Transverse colon (tissue), 4 donors: Measurements from ENCODE around the gene ZNF778. TPM values are rescaled to one million over a fixed set of nuclear protein-coding genes. Genes with fewer than 3 reads are reported as not detected.

Experiments used
- DNase-seq: peaks from one replicate; pipeline ENCODE4 v3.0.0-alpha.2; 2019
- H3K27ac ChIP-seq, 4 donors: fragments of 200-600 bp; sonication (generic); 2 replicates each; pipeline ENCODE4 v1.5.1; 2016 to 2018; ENCODE audit warnings: inconsistent platforms in 4 of 4
- H3K27me3 ChIP-seq: fragments of 200-600 bp; sonication (generic); 2 replicates; pipeline ENCODE4 v1.5.1; 2017; ENCODE audit warnings: inconsistent platforms
- H3K36me3 ChIP-seq, 4 donors: fragments of 200-600 bp; sonication (generic); 2 replicates each; pipeline ENCODE4 v1.5.1; 2017 to 2019; ENCODE audit warnings: inconsistent platforms in 4 of 4
- H3K4me1 ChIP-seq, 4 donors: fragments of 200-600 bp; sonication (generic); 2 replicates each; pipeline ENCODE4 v1.5.1; 2017 to 2020; ENCODE audit warnings: inconsistent platforms in 4 of 4
- H3K4me3 ChIP-seq, 4 donors: fragments of 200-600 bp; sonication (generic); 1 replicate in 1 of 4; 2 replicates in 3 of 4; pipeline versions ENCODE4 v1.5.1 to v1.6.1; 2017 to 2019; ENCODE audit warnings: inconsistent platforms in 4 of 4
- H3K9me3 ChIP-seq, 2 donors: fragments of 200-600 bp; sonication (generic); 2 replicates each; pipeline ENCODE4 v1.5.1; 2017 to 2019; ENCODE audit warnings: inconsistent platforms in 2 of 2
- EP300 ChIP-seq: sonication (generic); formaldehyde crosslinking; IDR thresholded peaks from one replicate; pipeline ENCODE4 v1.6.1; 2017; ENCODE audit warnings: antibody characterized with exemption, low read depth
- POLR2A ChIP-seq: fragments of 450-650 bp; IDR thresholded peaks from one replicate; pipeline ENCODE4 v1.6.1; 2016; ENCODE audit warnings: antibody characterized with exemption, mild to moderate bottlenecking, moderate library complexity
- POLR2AphosphoS5 ChIP-seq, 3 donors: sonication (generic); formaldehyde crosslinking; IDR thresholded peaks; one replicate each; pipeline ENCODE4 v1.6.1; 2016; ENCODE audit warnings: antibody characterized with exemption in 3 of 3
- WGBS, 2 donors: methylation state at CpG; one replicate each; pipeline ENCODE4 v1.1.5; 2018; ENCODE audit warnings: low coverage in 1 of 2; 5-methylcytosine and 5-hydroxymethylcytosine counted together
- in situ Hi-C, 4 donors: fragments of 200-750 bp; cut with MboI; loops; one replicate each; pipeline versions ENCODE4 v1.15.0 to v1.15.1; 2017; ENCODE audit warnings: low sequenced_read_pairs in 3 of 4, low pct_ligation_motif_present in 1 of 4, low pct_unique_long_range_greater_than_20kb in 1 of 4
- intact Hi-C: fragments of 100-400 bp; cut with DNase I; formaldehyde crosslinking; loops from one replicate; pipeline ENCODE4 v1.15.1; 2023; ENCODE audit warnings: low total_unique reads
- total RNA-seq, 4 donors: library from RNA; depleted of rRNA; stranded (reverse); fragments of >200 nt; gene quantifications; one replicate each; pipeline ENCODE4 v1.1.0, GENCODE V29; 2016
- TF ChIP-seq, protein P1 (sequence below), 5 experiments: fragments of 200-600 bp in 3 of 5; fragments of 450-650 bp in 2 of 5; sonication (generic) in 3 of 5; IDR thresholded peaks; 1 replicate in 2 of 5; 2 replicates in 3 of 5; pipeline ENCODE4 v1.5.1; 2016 to 2017; ENCODE audit warnings: antibody characterized with exemption in 5 of 5, inconsistent platforms in 3 of 5, mild to moderate bottlenecking in 2 of 5, moderate library complexity in 1 of 5

Gene ZNF778
- total RNA-seq, 4 donors from 2014 or later = 9.3 to 89.0 (median 13.4) TPM

DNA sequence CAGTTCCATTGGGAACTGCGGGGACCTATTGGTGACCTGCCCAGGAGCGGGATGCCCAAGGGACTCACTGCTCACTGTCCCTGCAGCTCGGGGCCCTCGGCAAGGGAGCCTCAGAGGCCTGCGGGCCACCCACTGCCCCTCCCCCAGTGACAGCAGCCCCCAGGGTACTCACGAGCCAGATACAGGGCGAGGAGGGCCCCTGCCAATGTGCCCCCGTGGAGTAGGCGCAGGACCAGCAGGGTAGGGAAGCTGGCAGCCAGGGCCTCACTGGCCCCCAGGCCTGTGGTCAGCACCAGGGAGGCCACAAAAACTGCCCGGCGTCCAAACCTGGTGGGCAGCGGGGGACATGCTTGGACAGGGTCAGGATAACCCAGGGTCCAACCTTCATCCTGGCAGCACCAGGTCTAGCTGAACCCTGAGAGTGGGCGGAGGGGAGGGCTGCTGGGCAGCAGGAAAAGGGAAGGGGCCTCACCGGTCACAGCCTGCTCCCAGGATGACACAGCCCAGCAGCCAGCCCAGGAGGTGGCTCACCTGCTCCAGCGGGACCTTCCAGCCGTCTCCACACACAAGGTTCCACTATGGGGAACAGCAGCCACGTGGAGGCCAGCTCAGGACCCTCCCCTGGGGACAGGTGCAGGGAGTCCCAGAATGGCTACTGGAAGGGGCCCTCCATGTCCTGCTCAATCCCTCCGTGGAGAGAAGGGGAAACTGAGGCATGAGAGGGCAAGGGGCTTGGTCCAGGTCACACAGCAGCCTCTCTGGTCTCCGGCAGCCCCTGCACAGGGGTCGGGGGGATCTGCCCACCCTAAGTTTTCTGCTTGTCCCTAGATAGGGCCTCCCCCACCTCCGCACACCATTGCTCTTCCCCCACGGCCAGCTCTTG, 18.0 kb upstream of the ZNF778 start:
- Histone ChIP-seq H3K27ac (no peak overlapping the region), H3K4me3 (no peak overlapping the region), H3K27me3 (peaks cover 73% of the 10 kb centered on the region), H3K4me1 (peaks cover 0 to 23% (median 15%) of the 10 kb centered on the region in 4 donors), H3K36me3 (no peaks in the 10 kb centered on the region), H3K9me3 (no peaks in the 10 kb centered on the region)
- intact Hi-C loops (no loop called here), in situ Hi-C loops (loop anchor here in 3 of 4 donors (25.0 kb wide), 3 partner anchors 262 to 462 kb away; partner anchors contain the start of genes APRT (in 1 of the 3) and CDT1 (in 1 of the 3))
- WGBS, 2 donors = 78% methylated on average over 19 of the region's 22 CpGs; no CpG with 5 or more reads in 1 of the 2 donors
- TF ChIP-seq, protein P1, sequence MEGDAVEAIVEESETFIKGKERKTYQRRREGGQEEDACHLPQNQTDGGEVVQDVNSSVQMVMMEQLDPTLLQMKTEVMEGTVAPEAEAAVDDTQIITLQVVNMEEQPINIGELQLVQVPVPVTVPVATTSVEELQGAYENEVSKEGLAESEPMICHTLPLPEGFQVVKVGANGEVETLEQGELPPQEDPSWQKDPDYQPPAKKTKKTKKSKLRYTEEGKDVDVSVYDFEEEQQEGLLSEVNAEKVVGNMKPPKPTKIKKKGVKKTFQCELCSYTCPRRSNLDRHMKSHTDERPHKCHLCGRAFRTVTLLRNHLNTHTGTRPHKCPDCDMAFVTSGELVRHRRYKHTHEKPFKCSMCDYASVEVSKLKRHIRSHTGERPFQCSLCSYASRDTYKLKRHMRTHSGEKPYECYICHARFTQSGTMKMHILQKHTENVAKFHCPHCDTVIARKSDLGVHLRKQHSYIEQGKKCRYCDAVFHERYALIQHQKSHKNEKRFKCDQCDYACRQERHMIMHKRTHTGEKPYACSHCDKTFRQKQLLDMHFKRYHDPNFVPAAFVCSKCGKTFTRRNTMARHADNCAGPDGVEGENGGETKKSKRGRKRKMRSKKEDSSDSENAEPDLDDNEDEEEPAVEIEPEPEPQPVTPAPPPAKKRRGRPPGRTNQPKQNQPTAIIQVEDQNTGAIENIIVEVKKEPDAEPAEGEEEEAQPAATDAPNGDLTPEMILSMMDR (IDR thresholded peaks at IDR 0.05) = no peak
- TF ChIP-seq POLR2A (no peak), POLR2AphosphoS5 (IDR thresholded peaks at IDR 0.05) (no peak), EP300 (no peak)
- no peak for DNase-seq

DNA sequence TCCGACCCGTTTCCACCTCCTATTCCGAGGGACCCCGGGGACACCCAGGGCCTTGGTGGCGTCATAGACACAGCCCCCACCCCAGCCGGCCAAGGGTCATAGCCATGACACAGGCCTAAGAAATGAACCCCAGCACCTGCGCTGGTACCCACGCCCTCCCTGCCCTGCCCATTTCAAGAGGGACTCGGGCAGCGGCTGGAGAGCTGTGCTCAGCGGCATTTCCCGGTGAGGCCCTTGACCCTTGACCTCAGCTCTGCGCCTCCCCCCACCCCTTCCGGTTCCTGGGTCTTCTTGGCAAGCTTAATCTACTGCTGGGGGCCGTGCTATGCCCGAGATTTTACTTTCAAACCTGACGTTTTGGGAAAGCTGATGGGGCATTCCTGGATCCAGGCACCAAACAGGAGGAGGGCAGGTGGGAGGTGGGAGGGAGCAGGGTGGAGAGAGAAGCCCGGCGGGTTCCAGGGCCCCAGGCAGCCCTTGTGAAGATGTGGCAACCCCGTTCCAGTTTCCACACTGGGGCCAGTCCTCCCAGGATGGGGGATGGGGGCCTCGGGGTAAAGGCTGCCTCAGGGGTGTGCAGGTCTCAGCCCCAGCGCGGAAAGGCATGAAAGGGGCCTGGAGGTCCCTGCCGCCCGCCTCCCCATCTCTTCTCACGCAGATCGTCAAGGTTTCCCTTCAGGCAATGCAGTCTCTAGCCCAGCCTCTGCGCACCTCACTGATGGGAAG, 17.2 kb upstream of the ZNF778 start, which contains the start of gene SLC22A31:
Gene SLC22A31, minus strand, starts transcription at position 414 of the 726 bp plus-strand sequence. Its CDS starts 36 bp downstream, at position 378.
- Histone ChIP-seq H3K4me3 (peak within 1 kb of the TSS in 2 of 4 donors; percentile 30 to 46), H3K9me3 (no peaks in the 10 kb centered on the region), H3K27ac (no peak within 1 kb of the TSS), H3K36me3 (no peaks in the 10 kb centered on the region), H3K27me3 (peaks cover 80% of the 10 kb centered on the region), H3K4me1 (peaks cover 0 to 23% (median 15%) of the 10 kb centered on the region in 4 donors)
- intact Hi-C loops = no loop called here
- no peak for DNase-seq
- in situ Hi-C loops = loop anchor here in 3 of 4 donors (25.0 kb wide), 3 partner anchors 263 to 463 kb away; partner anchors contain the start of genes APRT (in 1 of the 3) and CDT1 (in 1 of the 3)
- 20% methylated on average over 28 of the region's 28 CpGs; no CpG with 5 or more reads in 1 of the 2 donors for WGBS, 2 donors
- TF ChIP-seq, protein P1 (IDR thresholded peaks at IDR 0.05) = no peak
- no peak for TF ChIP-seq POLR2AphosphoS5 (IDR thresholded peaks at IDR 0.05)
- no peak for TF ChIP-seq EP300
- no peak for TF ChIP-seq POLR2A

DNA sequence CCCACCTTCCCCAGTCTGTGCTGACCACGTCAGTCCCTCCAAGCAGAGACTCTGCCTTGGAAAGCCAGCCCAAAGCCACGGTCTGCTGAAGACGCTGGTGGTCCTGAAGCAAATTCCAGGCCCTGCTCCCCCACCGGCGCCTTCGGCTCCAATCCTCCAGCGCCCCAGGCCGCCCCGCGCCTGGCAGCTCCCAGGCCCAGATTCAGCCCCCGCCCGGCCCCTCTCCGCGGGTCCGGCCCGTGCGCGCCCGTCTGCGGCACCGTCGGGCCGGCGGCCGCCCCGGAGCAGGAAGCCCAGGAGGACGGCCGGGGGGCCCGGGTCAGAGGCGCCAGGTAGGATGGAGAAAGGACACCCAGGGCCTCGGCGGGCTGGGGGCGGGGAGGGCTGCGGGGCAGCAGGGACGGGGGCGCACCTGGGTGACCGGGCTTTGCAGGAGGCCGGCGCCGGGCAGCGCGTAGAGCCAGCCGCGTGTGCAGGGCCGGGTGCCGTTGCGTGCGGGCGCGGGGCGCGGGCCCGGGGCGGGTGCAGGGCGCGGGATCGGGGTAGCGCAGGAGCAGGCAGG, 16.6 kb upstream of the ZNF778 start:
- intact Hi-C loops = no loop called here
- in situ Hi-C loops = loop anchor here in 3 of 4 donors (25.0 kb wide), 3 partner anchors 264 to 464 kb away; partner anchors contain the start of genes APRT (in 1 of the 3) and CDT1 (in 1 of the 3)
- H3K27ac ChIP-seq = no peak overlapping the region
- TF ChIP-seq POLR2A = no peak
- H3K27me3 ChIP-seq = peaks cover 85% of the 10 kb centered on the region
- peaks cover 0 to 23% (median 15%) of the 10 kb centered on the region in 4 donors for H3K4me1 ChIP-seq
- H3K9me3 ChIP-seq = no peaks in the 10 kb centered on the region
- WGBS, 2 donors = 3% methylated on average over 48 of the region's 58 CpGs; no CpG with 5 or more reads in 1 of the 2 donors
- peak overlapping the region in 2 of 4 donors; percentile 30 to 46 for H3K4me3 ChIP-seq
- no peaks in the 10 kb centered on the region for H3K36me3 ChIP-seq
- DNase-seq = no peak
